GM19455 (cell line): ENCODE data around the gene MGAT4B.
"Not testable (repeated sequence)": the region's sequence is repeated elsewhere in the genome, so short reads cannot be mapped to it uniquely, and the experiment has no call there.

Experiments used
- ATAC-seq: cut with Tn5 transposase; IDR thresholded peaks from one replicate; pipeline ENCODE4 v1.9.1; 2021; ENCODE audit not compliant: unreplicated experiment

The MGAT4B gene

DNA sequence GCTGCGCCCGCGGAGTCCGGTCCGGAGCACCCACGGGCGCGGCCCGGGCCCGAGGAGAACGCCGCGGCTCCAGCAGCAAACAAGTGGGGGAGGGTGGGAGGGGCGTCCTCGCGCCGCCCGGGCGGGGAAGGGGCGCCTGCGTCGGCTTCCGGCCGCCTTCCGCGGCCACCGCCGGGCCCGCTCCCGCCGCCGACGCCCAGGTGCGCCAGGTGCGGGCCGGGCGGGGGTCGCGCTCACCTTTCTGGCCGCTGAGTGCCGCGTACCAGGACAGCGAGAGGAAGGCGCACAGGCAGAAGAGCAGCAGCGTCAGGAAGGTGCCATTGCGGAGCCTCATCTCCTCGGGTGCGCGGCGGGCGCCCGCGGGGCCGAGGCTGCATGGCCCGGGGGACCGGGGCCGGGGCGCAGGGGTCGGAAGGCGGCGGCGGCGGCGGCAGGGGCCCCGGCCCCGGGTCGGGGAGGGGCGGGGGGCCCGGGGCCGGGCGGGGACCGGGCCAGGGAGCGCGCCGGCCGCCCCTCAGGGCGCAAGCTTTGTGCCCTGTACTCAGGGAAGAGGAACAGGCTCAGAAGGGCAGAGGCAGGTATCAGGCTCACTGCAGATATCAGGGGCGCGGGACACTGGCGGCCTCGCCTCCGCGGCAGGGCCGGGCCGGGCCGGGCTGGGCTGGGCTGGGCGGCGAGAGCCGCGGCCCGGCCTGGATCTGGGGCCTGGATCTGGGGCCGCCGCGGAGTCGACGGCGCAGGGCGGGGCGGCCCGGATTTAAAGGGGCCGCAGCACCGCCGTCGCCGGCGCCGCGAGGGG lies at the start of gene MGAT4B:
MGAT4B (minus strand) TSS at position 617 of the 799 bp plus-strand sequence; CDS start at position 334, 283 bp downstream.
- peak; percentile 68 for ATAC-seq

- no peak for ATAC-seq
These were observed 47.7 kb upstream of the MGAT4B start for GRCh38 chr5:179854356-179854755.

DNA sequence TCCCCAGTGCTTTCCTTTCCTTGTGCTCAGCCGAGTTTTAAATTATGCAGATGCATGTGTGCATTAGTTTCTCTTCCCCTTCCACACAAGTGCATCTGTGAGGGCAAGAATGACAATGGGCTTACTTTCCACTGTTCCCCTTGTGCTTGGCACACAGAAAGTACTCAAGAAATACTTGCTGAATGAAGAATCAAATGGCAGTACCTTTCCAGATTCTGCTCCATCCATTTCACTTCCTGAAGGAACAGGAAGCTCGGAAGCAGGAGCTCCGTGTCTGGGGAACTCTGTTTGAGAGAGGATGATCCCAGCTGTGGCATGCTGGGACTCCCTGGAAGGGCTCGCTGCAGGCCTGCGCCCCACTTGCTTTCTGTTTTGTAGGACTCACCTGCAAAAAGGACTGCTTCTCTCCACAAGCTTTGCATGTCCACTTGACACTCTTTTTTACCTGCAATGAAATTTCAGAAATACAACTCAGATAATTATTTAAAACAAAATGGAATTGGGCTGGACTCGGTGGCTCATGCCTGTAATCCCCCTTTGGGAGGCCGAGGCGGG lies 46.4 kb upstream of the MGAT4B start:
- peak; percentile 48 for ATAC-seq

- no peak for ATAC-seq
These were observed 35.0 kb upstream of the MGAT4B start for GRCh38 chr5:179841621-179842020.

DNA sequence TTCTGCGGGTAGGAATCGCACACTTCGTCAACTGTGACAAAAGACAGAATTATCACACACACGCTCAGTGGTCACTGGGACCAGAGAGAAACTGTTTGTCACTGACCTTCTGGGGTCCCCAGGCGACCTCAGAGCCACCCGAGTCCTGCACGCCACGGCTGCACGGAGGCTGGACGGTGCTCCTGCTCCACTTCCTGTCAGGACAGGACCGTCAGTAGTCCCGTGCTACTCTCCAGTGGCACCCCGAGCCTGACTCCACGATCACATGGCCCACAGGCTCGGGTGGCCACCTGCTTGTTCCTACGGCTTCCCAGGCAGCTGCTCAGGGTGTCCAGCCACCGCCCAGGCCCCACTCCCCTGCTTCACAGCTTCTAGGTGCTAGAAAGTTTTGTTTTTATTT lies 34.1 kb upstream of the MGAT4B start:
- ATAC-seq: no peak

DNA sequence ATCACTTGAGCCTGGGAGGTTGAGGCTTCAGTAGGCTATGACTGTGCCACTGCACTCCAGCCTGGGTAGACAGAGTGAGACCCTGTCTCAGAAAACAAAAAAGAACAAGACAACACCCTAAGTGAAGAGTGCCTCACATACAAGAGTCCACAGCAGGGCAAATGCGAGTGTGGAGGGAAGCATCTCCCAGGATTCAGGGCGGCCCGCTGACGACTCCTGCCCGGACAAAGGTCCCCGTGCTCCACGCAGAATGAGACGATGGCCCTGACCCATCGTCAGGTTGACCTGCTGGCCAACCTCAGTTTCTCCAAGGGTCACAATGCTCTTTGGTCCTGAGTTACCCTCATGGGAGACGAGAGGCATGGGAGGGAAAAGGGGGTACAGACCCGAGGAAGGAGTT lies 33.7 kb upstream of the MGAT4B start:
- ATAC-seq: no peak

DNA sequence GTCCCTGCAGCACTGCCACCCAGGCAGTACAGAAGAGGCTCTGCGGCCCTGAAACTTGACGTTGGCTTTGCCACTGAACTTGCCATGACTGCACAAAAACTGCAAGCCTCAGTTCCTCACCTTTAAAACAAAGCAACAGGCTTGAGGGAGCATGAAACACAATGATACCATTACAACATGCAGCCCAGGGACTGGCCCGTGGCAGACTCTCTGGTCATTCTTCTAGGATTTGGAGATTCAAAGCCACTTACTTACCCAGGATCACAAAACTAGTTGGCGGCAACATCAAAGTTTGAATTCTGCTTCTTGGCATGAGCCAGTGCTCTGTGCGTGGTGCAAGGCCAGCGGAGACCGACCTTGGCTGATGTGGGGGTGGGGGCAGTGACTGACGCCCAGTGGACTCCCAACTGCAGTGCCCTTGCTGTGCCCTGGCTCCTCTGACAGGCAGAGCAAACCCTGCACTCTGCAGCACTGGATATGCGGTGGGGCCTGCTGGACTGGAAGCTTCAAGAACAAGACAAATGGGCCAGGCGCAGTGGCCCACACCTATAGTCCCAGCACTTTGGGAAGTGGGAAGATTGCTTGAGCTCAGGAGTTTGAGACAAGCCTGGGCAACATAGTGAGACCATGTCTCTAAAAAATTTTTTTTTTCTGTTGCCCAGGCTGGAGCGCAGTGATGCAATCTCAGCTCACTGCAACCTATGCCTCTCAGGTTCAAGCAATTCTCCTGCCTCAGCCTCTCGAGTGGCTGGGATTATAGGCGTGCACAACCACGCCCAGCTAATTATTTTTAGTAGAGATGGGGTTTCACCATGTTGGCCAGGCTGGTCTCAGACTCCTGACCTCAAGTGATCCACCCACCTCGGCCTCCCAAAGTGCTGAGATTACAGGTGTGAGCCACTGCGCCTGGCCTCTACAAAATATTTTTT lies 32.9 kb upstream of the MGAT4B start:
- ATAC-seq: no peak

GRCh38 chr5:179837076-179838011 lies 30.7 kb upstream of the MGAT4B start:
- ATAC-seq: no peak

GRCh38 chr5:179836225-179837019 lies 29.8 kb upstream of the MGAT4B start:
- no peak for ATAC-seq

DNA sequence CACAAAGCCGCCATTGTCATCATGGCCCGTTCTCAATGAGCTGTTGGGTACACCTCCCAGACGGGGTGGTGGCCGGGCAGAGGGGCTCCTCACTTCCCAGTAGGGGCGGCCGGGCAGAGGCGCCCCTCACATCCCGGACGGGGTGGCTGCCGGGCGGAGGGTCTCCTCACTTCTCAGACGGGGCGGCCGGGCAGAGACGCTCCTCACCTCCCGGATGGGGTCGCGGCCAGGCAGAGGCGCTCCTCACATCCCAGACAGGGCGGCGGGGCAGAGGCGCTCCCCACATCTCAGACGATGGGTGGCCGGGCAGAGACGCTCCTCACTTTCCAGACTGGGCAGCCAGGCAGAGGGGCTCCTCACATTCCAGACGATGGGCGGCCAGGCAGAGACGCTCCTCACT lies 28.2 kb upstream of the MGAT4B start:
- not testable (repeated sequence) for ATAC-seq

GRCh38 chr5:179834120-179834519 lies 27.5 kb upstream of the MGAT4B start:
- no peak for ATAC-seq

DNA sequence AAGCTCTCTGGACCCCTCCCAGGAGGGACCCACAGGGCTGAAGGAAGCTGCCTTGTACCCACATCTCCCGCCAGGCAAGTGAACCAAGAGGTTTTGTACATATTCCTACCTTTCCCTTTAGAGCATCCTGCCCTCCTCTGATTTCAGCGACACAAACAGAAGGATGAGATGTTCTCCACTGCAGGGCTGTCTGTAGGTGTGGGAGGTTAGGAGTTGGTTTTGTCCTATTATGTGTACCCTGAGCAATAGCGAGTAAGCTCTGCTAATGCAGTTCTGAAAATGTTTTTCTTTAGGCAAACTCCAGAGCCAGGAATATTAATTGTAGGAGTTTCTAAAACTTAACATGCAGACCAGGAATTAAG lies 27.0 kb upstream of the MGAT4B start:
- ATAC-seq: no peak

GRCh38 chr5:179833056-179833708 lies 26.5 kb upstream of the MGAT4B start:
- no peak for ATAC-seq

GRCh38 chr5:179832039-179832745 lies 25.5 kb upstream of the MGAT4B start:
- no peak for ATAC-seq

- ATAC-seq: no peak
These were observed 24.3 kb upstream of the MGAT4B start for GRCh38 chr5:179830818-179831468.

GRCh38 chr5:179829732-179830435 lies 23.2 kb upstream of the MGAT4B start:
- no peak for ATAC-seq

- ATAC-seq: no peak
These were observed 22.2 kb upstream of the MGAT4B start for GRCh38 chr5:179828756-179829421.
